ENCODE measurements around the gene KCNC3.

Gene KCNC3

GRCh38 chr19:50334741-50335421 lies 5.7 kb upstream of the KCNC3 start:
- DNase-seq (ENCODE audit: low read depth): no peak
- TF ChIP-seq CTCF (IDR thresholded peaks at IDR 0.05; ENCODE audit: insufficient read depth, low read depth, low read length, missing control alignments): no peak
- no peak overlapping the region for H3K4me3 ChIP-seq (ENCODE audit: low read depth, low read length)

DNA sequence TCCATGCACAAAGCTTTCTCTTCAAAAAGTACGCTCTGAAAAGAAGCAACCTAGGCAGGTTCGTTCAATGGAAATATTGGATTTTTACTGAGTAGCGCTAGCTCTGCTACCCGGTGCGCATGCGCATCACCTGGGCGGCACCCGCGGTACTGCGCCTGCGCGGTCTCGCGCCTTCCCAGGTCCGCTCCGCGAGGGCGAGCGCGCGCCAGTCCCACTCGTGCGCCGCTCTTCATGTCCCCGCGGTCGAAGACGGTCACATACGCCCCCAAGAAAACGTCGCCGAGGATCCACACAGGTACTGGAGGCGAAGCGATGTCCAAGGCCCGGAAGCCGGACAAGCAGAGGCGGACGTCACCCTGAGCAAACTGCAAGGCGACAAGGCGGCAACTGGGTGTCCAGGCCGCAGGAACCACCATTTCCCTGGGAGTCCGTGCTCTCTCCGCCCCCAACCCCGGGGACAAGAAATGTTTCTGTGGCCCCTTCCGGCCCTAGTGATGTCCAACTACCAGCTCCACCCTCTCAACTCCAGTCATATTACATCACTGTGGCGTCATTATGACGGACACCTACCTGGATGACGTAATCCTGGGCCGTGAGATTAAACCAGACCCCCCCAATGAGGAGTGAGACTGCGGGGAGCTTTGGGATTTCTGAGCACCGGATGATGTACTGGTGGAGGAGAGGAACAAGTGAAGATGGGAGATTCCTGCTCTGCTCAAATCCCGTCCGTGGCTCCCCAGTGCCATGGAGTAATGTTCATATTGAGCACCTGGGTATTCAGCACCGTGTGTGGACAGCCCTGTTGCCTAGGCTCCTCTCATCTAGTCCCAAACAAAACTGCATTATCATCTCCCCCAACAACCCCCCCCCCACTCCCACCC lies 4.8 kb upstream of the KCNC3 start:
- H3K4me3 ChIP-seq (ENCODE audit: low read depth, low read length): peak overlapping the region; percentile 68
- peak; percentile 87 for DNase-seq (ENCODE audit: low read depth)
- TF ChIP-seq CTCF (IDR thresholded peaks at IDR 0.05; ENCODE audit: insufficient read depth, low read depth, low read length, missing control alignments): no peak

GRCh38 chr19:50333235-50333736 lies 4.1 kb upstream of the KCNC3 start:
- TF ChIP-seq CTCF (IDR thresholded peaks at IDR 0.05; ENCODE audit: insufficient read depth, low read depth, low read length, missing control alignments): no peak
- peak overlapping the region; percentile 68 for H3K4me3 ChIP-seq (ENCODE audit: low read depth, low read length)
- peak; percentile 98 for DNase-seq (ENCODE audit: low read depth)

DNA sequence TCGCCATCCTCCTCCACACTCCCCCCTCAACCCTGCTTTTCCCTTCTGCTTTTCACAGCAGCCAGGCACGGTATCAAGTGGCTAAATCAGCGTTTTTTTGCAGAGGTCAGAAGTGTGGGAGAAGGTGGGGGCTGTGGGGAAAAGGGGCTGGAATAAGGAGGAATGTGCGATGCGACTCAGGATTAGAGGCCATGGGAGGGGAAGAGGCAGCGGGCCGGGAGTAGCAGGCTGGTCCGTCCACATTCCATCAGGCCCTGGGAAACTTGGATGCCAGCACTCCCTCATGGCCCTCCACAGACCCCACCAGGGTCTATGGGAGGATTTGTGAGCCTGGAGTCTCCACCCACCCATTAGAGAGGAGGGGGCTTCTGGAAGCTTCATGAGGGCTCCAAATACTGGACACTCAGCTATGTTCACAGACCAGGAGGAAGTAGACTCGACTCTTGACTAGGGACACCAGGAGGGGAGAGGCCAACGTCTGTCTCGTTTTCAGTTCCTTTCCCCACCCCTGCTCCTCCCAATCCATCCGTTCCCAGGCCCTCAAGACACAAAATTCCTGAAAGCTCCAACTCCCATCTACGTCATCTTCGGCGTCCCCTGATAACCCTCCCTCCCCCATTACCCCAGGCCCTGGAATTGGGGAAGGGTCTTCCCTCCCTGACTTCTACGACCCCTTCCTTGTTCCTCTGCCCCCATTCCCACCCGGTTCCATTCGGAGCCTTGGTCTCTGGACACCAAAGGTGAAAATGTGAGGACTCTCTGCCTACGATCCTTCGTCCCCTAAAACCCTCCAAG lies 3.3 kb upstream of the KCNC3 start:
- no peak for TF ChIP-seq CTCF (IDR thresholded peaks at IDR 0.05; ENCODE audit: insufficient read depth, low read depth, low read length, missing control alignments)
- DNase-seq (ENCODE audit: low read depth): peak; percentile 48
- peak overlapping the region; percentile 68 for H3K4me3 ChIP-seq (ENCODE audit: low read depth, low read length)

DNA sequence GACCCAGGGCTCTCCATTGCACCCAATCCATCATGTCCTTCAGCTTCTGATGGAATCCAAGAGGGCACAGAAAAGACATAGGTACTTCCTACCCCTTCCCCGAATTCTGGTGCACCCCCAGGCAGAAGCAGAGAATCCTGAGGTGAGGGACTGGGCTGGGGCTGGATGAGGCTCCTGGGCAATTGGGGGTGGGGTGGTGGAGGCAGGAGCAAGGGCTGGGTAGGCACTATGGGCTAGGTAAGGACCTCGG lies 2.7 kb upstream of the KCNC3 start:
- TF ChIP-seq CTCF (IDR thresholded peaks at IDR 0.05; ENCODE audit: insufficient read depth, low read depth, low read length, missing control alignments): no peak
- H3K4me3 ChIP-seq (ENCODE audit: low read depth, low read length): peak overlapping the region; percentile 68
- peak; percentile 19 for DNase-seq (ENCODE audit: low read depth)

- DNase-seq (ENCODE audit: low read depth): peak; percentile 57
- H3K4me3 ChIP-seq (ENCODE audit: low read depth, low read length): peak overlapping the region; percentile 68
- TF ChIP-seq CTCF (IDR thresholded peaks at IDR 0.05; ENCODE audit: insufficient read depth, low read depth, low read length, missing control alignments): no peak
These were observed 2.2 kb upstream of the KCNC3 start for GRCh38 chr19:50331221-50331993.
